Measurements from ENCODE around the gene ABCA1.

Gene ABCA1

DNA sequence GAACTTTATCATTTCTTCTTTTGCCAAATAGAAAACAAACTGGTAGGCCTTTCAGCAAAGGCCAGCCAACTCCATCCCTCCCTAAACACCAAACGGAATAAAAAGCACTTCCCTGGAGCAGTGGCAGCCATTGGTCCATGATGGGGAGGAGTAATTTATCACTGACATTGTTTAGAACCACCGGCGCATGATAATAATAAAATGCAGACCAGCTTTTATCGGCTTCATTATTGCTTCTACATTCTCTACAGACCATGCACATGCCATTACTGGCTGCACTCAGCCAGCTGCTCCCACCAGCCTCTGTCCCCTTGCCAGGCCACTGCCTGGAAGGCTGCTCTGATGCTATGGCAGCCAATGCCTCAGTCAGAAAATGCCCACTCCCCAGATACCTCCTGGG, 45.9 kb downstream of the ABCA1 start:
- H4K20me1 ChIP-seq (ENCODE audit: low read depth, low read length) = no peaks in the 10 kb centered on the region
- H3K79me2 ChIP-seq (ENCODE audit: insufficient read depth, low read length) = no peaks in the 10 kb centered on the region
- H3F3A ChIP-seq (ENCODE audit: insufficient read depth) = no peaks in the 10 kb centered on the region
- H3K27me3 ChIP-seq (ENCODE audit: low read length) = no peaks in the 10 kb centered on the region
- H3K9me2 ChIP-seq (replicated peaks; ENCODE audit: insufficient read depth, low read length) = no peaks in the 10 kb centered on the region
- H3K36me3 ChIP-seq (ENCODE audit: low read length) = no peaks in the 10 kb centered on the region
- H3K4me2 ChIP-seq (ENCODE audit: low read depth, low read length, poor library complexity, severe bottlenecking) = no peak overlapping the region
- H2AFZ ChIP-seq (ENCODE audit: low read depth, low read length, severe bottlenecking) = no peak overlapping the region
- no peak overlapping the region for H3K9ac ChIP-seq (ENCODE audit: low read length)
- H3K27ac ChIP-seq (ENCODE audit: low read depth, low read length) = no peak overlapping the region
- TF ChIP-seq, protein P1, sequence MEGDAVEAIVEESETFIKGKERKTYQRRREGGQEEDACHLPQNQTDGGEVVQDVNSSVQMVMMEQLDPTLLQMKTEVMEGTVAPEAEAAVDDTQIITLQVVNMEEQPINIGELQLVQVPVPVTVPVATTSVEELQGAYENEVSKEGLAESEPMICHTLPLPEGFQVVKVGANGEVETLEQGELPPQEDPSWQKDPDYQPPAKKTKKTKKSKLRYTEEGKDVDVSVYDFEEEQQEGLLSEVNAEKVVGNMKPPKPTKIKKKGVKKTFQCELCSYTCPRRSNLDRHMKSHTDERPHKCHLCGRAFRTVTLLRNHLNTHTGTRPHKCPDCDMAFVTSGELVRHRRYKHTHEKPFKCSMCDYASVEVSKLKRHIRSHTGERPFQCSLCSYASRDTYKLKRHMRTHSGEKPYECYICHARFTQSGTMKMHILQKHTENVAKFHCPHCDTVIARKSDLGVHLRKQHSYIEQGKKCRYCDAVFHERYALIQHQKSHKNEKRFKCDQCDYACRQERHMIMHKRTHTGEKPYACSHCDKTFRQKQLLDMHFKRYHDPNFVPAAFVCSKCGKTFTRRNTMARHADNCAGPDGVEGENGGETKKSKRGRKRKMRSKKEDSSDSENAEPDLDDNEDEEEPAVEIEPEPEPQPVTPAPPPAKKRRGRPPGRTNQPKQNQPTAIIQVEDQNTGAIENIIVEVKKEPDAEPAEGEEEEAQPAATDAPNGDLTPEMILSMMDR (IDR thresholded peaks at IDR 0.05; ENCODE audit: insufficient read depth, low read length, poor library complexity, severe bottlenecking) = no peak
- no peak for TF ChIP-seq EZH2phosphoT487 (conservative IDR thresholded peaks at IDR 0.05; ENCODE audit: low read length)
- H3K9me3 ChIP-seq (ENCODE audit: insufficient read depth, low read length) = no peaks in the 10 kb centered on the region
- H3K4me3 ChIP-seq (ENCODE audit: insufficient read depth, low read length, poor library complexity, severe bottlenecking) = no peak overlapping the region

- H2AFZ ChIP-seq (ENCODE audit: low read depth, low read length, severe bottlenecking) = no peak overlapping the region
- H3K27ac ChIP-seq (ENCODE audit: low read depth, low read length) = no peak overlapping the region
- no peaks in the 10 kb centered on the region for H3K79me2 ChIP-seq (ENCODE audit: insufficient read depth, low read length)
- H3F3A ChIP-seq (ENCODE audit: insufficient read depth) = no peaks in the 10 kb centered on the region
- no peak overlapping the region for H3K9ac ChIP-seq (ENCODE audit: low read length)
- H3K4me3 ChIP-seq (ENCODE audit: insufficient read depth, low read length, poor library complexity, severe bottlenecking) = no peak overlapping the region
- H3K27me3 ChIP-seq (ENCODE audit: low read length) = no peaks in the 10 kb centered on the region
- no peaks in the 10 kb centered on the region for H3K9me2 ChIP-seq (replicated peaks; ENCODE audit: insufficient read depth, low read length)
- no peak overlapping the region for H3K4me2 ChIP-seq (ENCODE audit: low read depth, low read length, poor library complexity, severe bottlenecking)
- no peaks in the 10 kb centered on the region for H3K36me3 ChIP-seq (ENCODE audit: low read length)
- H4K20me1 ChIP-seq (ENCODE audit: low read depth, low read length) = no peaks in the 10 kb centered on the region
- TF ChIP-seq EZH2phosphoT487 (conservative IDR thresholded peaks at IDR 0.05; ENCODE audit: low read length) = no peak
- TF ChIP-seq, protein P1 (IDR thresholded peaks at IDR 0.05; ENCODE audit: insufficient read depth, low read length, poor library complexity, severe bottlenecking) = no peak
- H3K9me3 ChIP-seq (ENCODE audit: insufficient read depth, low read length) = no peaks in the 10 kb centered on the region
Measured at GRCh38 chr9:104879555-104880309, 48.2 kb downstream of the ABCA1 start.

DNA sequence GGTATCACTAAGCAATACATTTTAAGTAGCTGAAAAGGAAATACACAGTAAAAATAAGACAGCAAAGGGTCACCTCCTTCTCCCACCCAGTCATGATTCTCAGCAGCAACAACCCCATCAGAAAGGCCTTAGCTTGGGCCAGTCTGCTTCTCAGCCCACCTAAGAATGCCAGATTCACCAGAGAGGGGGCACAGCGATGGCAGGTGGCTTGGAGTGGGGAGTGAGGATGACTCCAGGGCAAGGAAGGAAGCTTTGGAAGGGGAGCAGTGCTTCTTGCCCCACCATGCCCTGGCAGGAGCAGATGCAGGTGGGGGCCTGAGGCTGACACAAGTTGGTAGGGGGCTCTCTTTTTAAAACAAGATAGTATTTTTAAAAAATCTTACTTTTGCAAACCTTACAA, 51.4 kb downstream of the ABCA1 start:
- Histone ChIP-seq H3K27me3 (ENCODE audit: low read length) (no peaks in the 10 kb centered on the region), H4K20me1 (ENCODE audit: low read depth, low read length) (no peaks in the 10 kb centered on the region), H3K27ac (ENCODE audit: low read depth, low read length) (no peak overlapping the region), H3K4me2 (ENCODE audit: low read depth, low read length, poor library complexity, severe bottlenecking) (no peak overlapping the region), H3K4me3 (ENCODE audit: insufficient read depth, low read length, poor library complexity, severe bottlenecking) (no peak overlapping the region), H3K9me2 (replicated peaks; ENCODE audit: insufficient read depth, low read length) (no peaks in the 10 kb centered on the region), H3F3A (ENCODE audit: insufficient read depth) (no peaks in the 10 kb centered on the region), H3K9ac (ENCODE audit: low read length) (no peak overlapping the region), H3K9me3 (ENCODE audit: insufficient read depth, low read length) (no peaks in the 10 kb centered on the region), H3K79me2 (ENCODE audit: insufficient read depth, low read length) (no peaks in the 10 kb centered on the region), H2AFZ (ENCODE audit: low read depth, low read length, severe bottlenecking) (no peak overlapping the region), H3K36me3 (ENCODE audit: low read length) (no peaks in the 10 kb centered on the region)
- TF ChIP-seq, protein P1 (IDR thresholded peaks at IDR 0.05; ENCODE audit: insufficient read depth, low read length, poor library complexity, severe bottlenecking) = no peak
- no peak for TF ChIP-seq EZH2phosphoT487 (conservative IDR thresholded peaks at IDR 0.05; ENCODE audit: low read length)

Data from SU-DHL-6 (cell line).